SK-N-SH (cell line): ENCODE data around the gene SAT2. TPM values are rescaled to one million over a fixed set of nuclear protein-coding genes. Genes with fewer than 3 reads are reported as not detected.
A peak's percentile ranks its signal among the peaks of the same experiment; 100 is the strongest.

Experiments used
- CTCF ChIA-PET: fragments of 300-600, 350-600 bp; formaldehyde crosslinking; extraction: SDS; loops from one replicate; lab custom pipeline; 2021; lab: Yijun Ruan, JAX
- POLR2A ChIA-PET: fragments of 350-600 bp; sonication (Branson Sonifier 250); formaldehyde crosslinking; extraction: SDS; loops from one replicate; lab custom pipeline; 2020; ENCODE audit warnings: antibody characterized with exemption, inconsistent platforms; lab: Yijun Ruan, JAX
- DNase-seq: peaks from one replicate; pipeline ENCODE4 v3.0.0; 2012
- H2AFZ ChIP-seq: fragments of 200-600 bp; sonication (generic); 2 replicates; pipeline ENCODE4 v1.8.1; 2016; ENCODE audit warnings: antibody characterized with exemption, mild to moderate bottlenecking, low read depth
- H3F3A ChIP-seq: fragments of 200-600 bp; sonication (generic); replicated peaks from 2 replicates; pipeline ENCODE3; 2016; ENCODE audit warnings: antibody characterized with exemption, mild to moderate bottlenecking; ENCODE audit not compliant: insufficient read depth
- H3K27ac ChIP-seq, 2 experiments: fragments of 200-500 bp in 1 of 2; fragments of 200-600 bp in 1 of 2; sonication (Bioruptor generic) in 1 of 2; sonication (generic), shearing (Covaris generic) in 1 of 2; 2 replicates each; pipeline versions ENCODE4 v1.5.1 to v1.6.1; 2014 to 2016; ENCODE audit warnings: low read depth in 2 of 2, inconsistent platforms in 1 of 2, low read length in 1 of 2, mild to moderate bottlenecking in 1 of 2, mixed read lengths in 1 of 2
- H3K27me3 ChIP-seq: fragments of 200-600 bp; sonication (generic), shearing (Covaris generic); 2 replicates; pipeline ENCODE4 v1.6.1; 2016; ENCODE audit warnings: mixed run types; ENCODE audit not compliant: insufficient read depth
- H3K36me3 ChIP-seq, 2 experiments: fragments of 200-500 bp in 1 of 2; fragments of 200-600 bp in 1 of 2; sonication (Bioruptor generic) in 1 of 2; sonication (generic) in 1 of 2; replicated peaks in 1 of 2; 2 replicates each; pipeline versions ENCODE3 to v1.5.1; 2014 to 2016; ENCODE audit warnings: low read length in 1 of 2, mild to moderate bottlenecking in 1 of 2; ENCODE audit not compliant: insufficient read depth in 2 of 2, control insufficient read depth in 1 of 2
- H3K4me1 ChIP-seq, 2 experiments: fragments of 200-500 bp in 1 of 2; fragments of 200-600 bp in 1 of 2; sonication (Bioruptor generic) in 1 of 2; sonication (generic), shearing (Covaris generic) in 1 of 2; 2 replicates each; pipeline versions ENCODE4 v1.5.1 to v1.6.1; 2014 to 2016; ENCODE audit warnings: low read depth in 1 of 2, low read length in 1 of 2, mixed run types in 1 of 2; ENCODE audit not compliant: insufficient read depth in 2 of 2, control insufficient read depth in 1 of 2
- H3K4me2 ChIP-seq: fragments of 200-600 bp; sonication (generic), shearing (Covaris generic); 2 replicates; pipeline ENCODE4 v1.6.1; 2017; ENCODE audit warnings: mixed run types
- H3K4me3 ChIP-seq, 2 experiments: fragments of 200-500 bp in 1 of 2; fragments of 200-600 bp in 1 of 2; sonication (Bioruptor generic) in 1 of 2; sonication (generic), shearing (Covaris generic) in 1 of 2; 2 replicates each; pipeline versions ENCODE4 v1.5.1 to v1.8.1; 2014 to 2016; ENCODE audit warnings: low read depth in 2 of 2, inconsistent platforms in 1 of 2, low read length in 1 of 2, mild to moderate bottlenecking in 1 of 2, mixed read lengths in 1 of 2, moderate library complexity in 1 of 2
- H3K79me2 ChIP-seq: fragments of 200-600 bp; sonication (generic); 2 replicates; pipeline ENCODE4 v1.8.1; 2017; ENCODE audit warnings: mild to moderate bottlenecking; ENCODE audit not compliant: insufficient read depth
- H3K9ac ChIP-seq: fragments of 200-600 bp; sonication (generic); 2 replicates; pipeline ENCODE4 v1.6.1; 2017; ENCODE audit warnings: mixed run types
- H3K9me2 ChIP-seq: fragments of 200-600 bp; sonication (generic); 2 replicates; pipeline ENCODE4 v1.6.1; 2017; ENCODE audit warnings: mixed run types
- H3K9me3 ChIP-seq: fragments of 200-600 bp; sonication (generic); 2 replicates; pipeline ENCODE4 v1.6.1; 2017; ENCODE audit warnings: mixed run types, mild to moderate bottlenecking, moderate library complexity
- H4K20me1 ChIP-seq: fragments of 200-600 bp; sonication (generic); 2 replicates; pipeline ENCODE4 v1.6.1; 2017; ENCODE audit warnings: mild to moderate bottlenecking, mixed run types; ENCODE audit not compliant: insufficient read depth
- FOXJ3 ChIP-seq: sonication (generic); formaldehyde crosslinking; IDR thresholded peaks from 2 replicates; pipeline ENCODE4 v1.5.1; 2020; ENCODE audit warnings: mild to moderate bottlenecking, missing genetic modification reagents
- GABPA ChIP-seq: IDR thresholded peaks from 2 replicates; pipeline ENCODE4 v1.4.0; 2012; ENCODE audit warnings: low read depth, mild to moderate bottlenecking
- MAX ChIP-seq: IDR thresholded peaks from 2 replicates; pipeline ENCODE4 v1.4.0; 2012; ENCODE audit warnings: low read depth
- MEF2A ChIP-seq: IDR thresholded peaks from 2 replicates; pipeline ENCODE4 v1.4.0; 2012; ENCODE audit warnings: low read depth, borderline replicate concordance
- MXI1 ChIP-seq: IDR thresholded peaks from 2 replicates; pipeline ENCODE4 v1.6.1; 2012; ENCODE audit warnings: mild to moderate bottlenecking, low read depth, low read length, improper control_type of control experiment
- NRF1 ChIP-seq: IDR thresholded peaks from 2 replicates; pipeline ENCODE4 v1.6.1; 2012; ENCODE audit warnings: low read depth, mild to moderate bottlenecking, low read length
- POLR2AphosphoS5 ChIP-seq: IDR thresholded peaks from 2 replicates; pipeline ENCODE4 v1.6.1; 2012; ENCODE audit warnings: low read depth, low read length
- RAD21 ChIP-seq: IDR thresholded peaks from 2 replicates; pipeline ENCODE4 v1.6.1; 2012; ENCODE audit warnings: mild to moderate bottlenecking, low read length
- REST ChIP-seq: IDR thresholded peaks from 2 replicates; pipeline ENCODE4 v1.6.1; 2012; ENCODE audit warnings: mild to moderate bottlenecking, low read depth, low read length, moderate library complexity
- RFX5 ChIP-seq: IDR thresholded peaks from 2 replicates; pipeline ENCODE4 v1.6.1; 2012; ENCODE audit warnings: mild to moderate bottlenecking, improper control_type of control experiment, low read length
- SMC3 ChIP-seq: IDR thresholded peaks from 2 replicates; pipeline ENCODE4 v1.6.1; 2012; ENCODE audit warnings: low read depth, low read length, improper control_type of control experiment
- TAF1 ChIP-seq: IDR thresholded peaks from 2 replicates; pipeline ENCODE4 v1.6.1; 2012; ENCODE audit warnings: low read depth, mild to moderate bottlenecking, low read length, moderate library complexity, borderline replicate concordance
- TCF12 ChIP-seq: IDR thresholded peaks from 2 replicates; pipeline ENCODE4 v1.4.0; 2012
- USF2 ChIP-seq: fragments of 150-350 bp; IDR thresholded peaks from 2 replicates; pipeline ENCODE4 v1.6.1; 2017; ENCODE audit warnings: antibody characterized with exemption, low read length, low read depth, borderline replicate concordance
- YY1 ChIP-seq: IDR thresholded peaks from 2 replicates; pipeline ENCODE4 v1.4.0; 2012; ENCODE audit warnings: low read depth, mild to moderate bottlenecking
- ZBTB33 ChIP-seq: IDR thresholded peaks from 2 replicates; pipeline ENCODE4 v1.4.0; 2012; ENCODE audit warnings: low read depth, borderline replicate concordance
- WGBS: methylation state at CpG from one replicate; pipeline ENCODE4 v1.1.6; 2017; ENCODE audit warnings: low lambda C conversion rate; 5-methylcytosine and 5-hydroxymethylcytosine counted together
- polyA plus RNA-seq, 3 experiments: library from polyadenylated mRNA; depleted of rRNA; stranded (reverse); fragments of >200 nt; gene quantifications; 2 replicates each; pipeline ENCODE4 v1.2.3, GENCODE V29; 2012

The SAT2 gene
- polyA plus RNA-seq, 1 of the 3 experiments (the other 2 are of a cell fraction) = 43.1 TPM

GRCh38 chr17:7588553-7589203 is 38.9 kb downstream of the SAT2 start:
- 0 out of 4 replicates have a peak overlapping the region, but pooled peaks of 1 of the 2 experiments have one; percentile 3 for H3K4me3 ChIP-seq
- H3F3A ChIP-seq = peaks cover 42% of the 10 kb centered on the region
- peaks cover 14 to 49% of the 10 kb centered on the region in 2 experiments for H3K36me3 ChIP-seq
- H4K20me1 ChIP-seq = no peaks in the 10 kb centered on the region
- peak overlapping the region in 1 of 2 experiments; percentile 65; a peak in 2 of 4 replicates for H3K27ac ChIP-seq
- 88% methylated on average over 6 of the region's 30 CpGs for WGBS
- CTCF ChIA-PET = interaction anchor here (0.7 to 3.4 kb wide), 27 partner anchors 9 to 453 kb away, joined by 3 to 22 read pairs (median 4); partner anchors contain the start of genes CD68, DNAH2, FXR2 and KDM6B
- no peaks in the 10 kb centered on the region for H3K9me3 ChIP-seq
- DNase-seq = peak; percentile 47
- no peaks in the 10 kb centered on the region for H3K9me2 ChIP-seq
- H3K4me2 ChIP-seq = peak overlapping the region; percentile 68
- H3K79me2 ChIP-seq = peaks cover 30% of the 10 kb centered on the region
- H3K4me1 ChIP-seq = peaks cover 17 to 32% of the 10 kb centered on the region in 2 experiments
- H2AFZ ChIP-seq = no peak overlapping the region
- TF ChIP-seq MXI1 (no peak), POLR2AphosphoS5 (no peak), FOXJ3 (CRISPR knock-in tag) (no peak), USF2 (no peak), YY1 (no peak), ZBTB33 (no peak), NRF1 (no peak), SMC3 (no peak), MAX (no peak), RAD21 (no peak), TCF12 (no peak), TAF1 (no peak), GABPA (no peak), MEF2A (no peak), REST (no peak), RFX5 (no peak)
- H3K27me3 ChIP-seq = no peaks in the 10 kb centered on the region
- peak overlapping the region; percentile 27; the same call in 1 of the 2 replicates for H3K9ac ChIP-seq
- POLR2A ChIA-PET = interaction anchor here (0.6 to 3.5 kb wide), 6 partner anchors 9 to 97 kb away, joined by 3 to 23 read pairs (median 3); partner anchors contain the start of genes CD68, FXR2, SAT2 and TP53
